ENCODE data around the gene PPP1R9B.

Gene PPP1R9B

GRCh38 chr17:50117202-50118051, 33.0 kb downstream of the PPP1R9B start:
- TF ChIP-seq CSDC2 (CRISPR knock-in tag; IDR thresholded peaks at IDR 0.05) (no peak), SNAI2 (CRISPR knock-in tag; IDR thresholded peaks at IDR 0.05) (no peak), ARNTL (CRISPR knock-in tag; IDR thresholded peaks at IDR 0.05; ENCODE audit: borderline replicate concordance, low read depth) (no peak), ZNF565 (CRISPR knock-in tag; conservative IDR thresholded peaks at IDR 0.05; ENCODE audit: low read depth) (no peak), TOX (CRISPR knock-in tag; IDR thresholded peaks at IDR 0.05; ENCODE audit: borderline replicate concordance) (no peak), CREB5 (CRISPR knock-in tag; IDR thresholded peaks at IDR 0.05; ENCODE audit: low read depth) (no peak), PATZ1 (CRISPR knock-in tag; IDR thresholded peaks at IDR 0.05; ENCODE audit: borderline replicate concordance) (no peak), ZNF8 (CRISPR knock-in tag; IDR thresholded peaks at IDR 0.05) (no peak), BACH2 (CRISPR knock-in tag; IDR thresholded peaks at IDR 0.05; ENCODE audit: borderline replicate concordance) (no peak)
- no peak for ATAC-seq

- no peak for TF ChIP-seq ISL1 (CRISPR knock-in tag; IDR thresholded peaks at IDR 0.05)
- TF ChIP-seq BACH2 (CRISPR knock-in tag; IDR thresholded peaks at IDR 0.05; ENCODE audit: borderline replicate concordance) = no peak
- no peak for TF ChIP-seq TSHZ2 (CRISPR knock-in tag; IDR thresholded peaks at IDR 0.05)
- no peak for TF ChIP-seq ZNF565 (CRISPR knock-in tag; conservative IDR thresholded peaks at IDR 0.05; ENCODE audit: low read depth)
- no peak for TF ChIP-seq PATZ1 (CRISPR knock-in tag; IDR thresholded peaks at IDR 0.05; ENCODE audit: borderline replicate concordance)
- no peak for TF ChIP-seq OSR1 (CRISPR knock-in tag; IDR thresholded peaks at IDR 0.05)
- no peak for TF ChIP-seq TCF4 (CRISPR knock-in tag; IDR thresholded peaks at IDR 0.05; ENCODE audit: borderline replicate concordance)
- no peak for TF ChIP-seq ZC3H10 (CRISPR knock-in tag; IDR thresholded peaks at IDR 0.05)
- TF ChIP-seq POU6F1 (CRISPR knock-in tag; IDR thresholded peaks at IDR 0.05; ENCODE audit: borderline replicate concordance, low read depth) = no peak
- TF ChIP-seq ZFP3 (CRISPR knock-in tag; IDR thresholded peaks at IDR 0.05) = no peak
- TF ChIP-seq ZNF8 (CRISPR knock-in tag; IDR thresholded peaks at IDR 0.05) = no peak
- no peak for TF ChIP-seq PPARA (CRISPR knock-in tag; IDR thresholded peaks at IDR 0.05; ENCODE audit: borderline replicate concordance)
- no peak for ATAC-seq
Observed at GRCh38 chr17:50115756-50116155, 34.7 kb downstream of the PPP1R9B start.

GRCh38 chr17:50114849-50115357, 35.6 kb downstream of the PPP1R9B start:
- peak; percentile 81 for ATAC-seq
- TF ChIP-seq ZNF70 (CRISPR knock-in tag; IDR thresholded peaks at IDR 0.05) (no peak), ISL1 (CRISPR knock-in tag; IDR thresholded peaks at IDR 0.05) (no peak), TSHZ2 (CRISPR knock-in tag; IDR thresholded peaks at IDR 0.05) (no peak), PATZ1 (CRISPR knock-in tag; IDR thresholded peaks at IDR 0.05; ENCODE audit: borderline replicate concordance) (no peak), ZNF565 (CRISPR knock-in tag; conservative IDR thresholded peaks at IDR 0.05; ENCODE audit: low read depth) (no peak), OSR1 (CRISPR knock-in tag; IDR thresholded peaks at IDR 0.05) (no peak), ZFP30 (CRISPR knock-in tag; IDR thresholded peaks at IDR 0.05) (no peak), ARNTL (CRISPR knock-in tag; IDR thresholded peaks at IDR 0.05; ENCODE audit: borderline replicate concordance, low read depth) (no peak), ZFP3 (CRISPR knock-in tag; IDR thresholded peaks at IDR 0.05) (no peak), ESRRG (CRISPR knock-in tag; IDR thresholded peaks at IDR 0.05) (no peak), RARB (CRISPR knock-in tag; IDR thresholded peaks at IDR 0.05) (no peak)

Data from SK-N-SH treated with all-trans-retinoic acid at 6 μM for 48 hours (cell line).